Stimulated activated naive CD8-positive, alpha-beta T cell treated with anti-CD3 and anti-CD28 coated beads, Interleukin-15, Interleukin-2, amounts not matched to agents 100 ng/mL and 50 ng/mL, for 24 hours (primary cell): ENCODE measurements around the gene FSD1L.
"Not testable (repeated sequence)": the region's sequence is repeated elsewhere in the genome, so short reads cannot be mapped to it uniquely, and the experiment has no call there.

ENCODE experiments used
- H3K27ac Mint-ChIP-seq: one replicate; pipeline ENCODE4 v1.8.0; 2021; ENCODE audit warnings: mild to moderate bottlenecking, mixed read lengths
- H3K27me3 Mint-ChIP-seq: one replicate; pipeline ENCODE4 v1.8.0; 2021; ENCODE audit warnings: mixed read lengths
- H3K36me3 Mint-ChIP-seq: one replicate; pipeline ENCODE4 v1.8.0; 2021; ENCODE audit warnings: low read depth, mixed read lengths
- H3K4me1 Mint-ChIP-seq: one replicate; pipeline ENCODE4 v1.8.0; 2021; ENCODE audit warnings: low read depth, mixed read lengths
- H3K4me3 Mint-ChIP-seq: one replicate; pipeline ENCODE4 v1.8.0; 2021; ENCODE audit warnings: mild to moderate bottlenecking, mixed read lengths
- H3K9me3 Mint-ChIP-seq: one replicate; pipeline ENCODE4 v1.8.0; 2021; ENCODE audit warnings: mixed read lengths

Gene FSD1L

GRCh38 chr9:105535920-105536668 is 88.3 kb downstream of the FSD1L start:
- Mint-ChIP-seq H3K4me3 (no peak overlapping the region), H3K27ac (no peak overlapping the region), H3K27me3 (no peaks in the 10 kb centered on the region), H3K4me1 (peaks cover 30% of the 10 kb centered on the region), H3K36me3 (no peaks in the 10 kb centered on the region), H3K9me3 (no peaks in the 10 kb centered on the region)

GRCh38 chr9:105539452-105539851 is 91.6 kb downstream of the FSD1L start:
- H3K36me3 Mint-ChIP-seq, result no peaks in the 10 kb centered on the region
- no peak overlapping the region for H3K4me3 Mint-ChIP-seq
- no peak overlapping the region for H3K27ac Mint-ChIP-seq
- H3K9me3 Mint-ChIP-seq, result no peaks in the 10 kb centered on the region
- no peaks in the 10 kb centered on the region for H3K27me3 Mint-ChIP-seq
- peaks cover 32% of the 10 kb centered on the region for H3K4me1 Mint-ChIP-seq

- no peaks in the 10 kb centered on the region for H3K36me3 Mint-ChIP-seq
- no peak overlapping the region for H3K27ac Mint-ChIP-seq
- no peaks in the 10 kb centered on the region for H3K27me3 Mint-ChIP-seq
- H3K4me3 Mint-ChIP-seq, result no peak overlapping the region
- H3K4me1 Mint-ChIP-seq, result peaks cover 13% of the 10 kb centered on the region
- H3K9me3 Mint-ChIP-seq, result no peaks in the 10 kb centered on the region
Measured at GRCh38 chr9:105541838-105542237, 94.0 kb downstream of the FSD1L start.

DNA sequence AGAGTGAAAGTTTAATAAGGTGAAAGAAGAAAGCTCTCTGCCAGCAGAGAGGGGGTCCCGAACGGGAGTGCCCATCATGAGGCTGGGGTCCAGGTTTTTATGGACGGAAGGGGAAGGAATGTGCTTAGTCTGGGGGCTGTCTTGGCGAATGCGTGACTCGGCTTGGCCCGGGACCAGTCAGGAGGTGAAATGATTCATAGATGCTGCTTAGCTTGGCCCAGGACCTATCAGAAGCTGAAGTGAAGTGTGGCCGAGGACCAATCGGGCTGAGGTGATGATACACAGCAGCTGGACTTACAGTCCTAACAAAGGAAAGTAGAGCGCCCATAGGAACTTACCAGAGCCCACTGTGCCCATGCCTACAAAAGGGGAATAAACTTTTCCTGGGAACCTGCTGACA is 106.2 kb downstream of the FSD1L start:
- H3K4me1 Mint-ChIP-seq, result peaks cover 12% of the 10 kb centered on the region
- H3K27ac Mint-ChIP-seq, result no peak overlapping the region
- H3K27me3 Mint-ChIP-seq, result no peaks in the 10 kb centered on the region
- H3K4me3 Mint-ChIP-seq, result no peak overlapping the region
- no peaks in the 10 kb centered on the region for H3K9me3 Mint-ChIP-seq
- no peaks in the 10 kb centered on the region for H3K36me3 Mint-ChIP-seq

DNA sequence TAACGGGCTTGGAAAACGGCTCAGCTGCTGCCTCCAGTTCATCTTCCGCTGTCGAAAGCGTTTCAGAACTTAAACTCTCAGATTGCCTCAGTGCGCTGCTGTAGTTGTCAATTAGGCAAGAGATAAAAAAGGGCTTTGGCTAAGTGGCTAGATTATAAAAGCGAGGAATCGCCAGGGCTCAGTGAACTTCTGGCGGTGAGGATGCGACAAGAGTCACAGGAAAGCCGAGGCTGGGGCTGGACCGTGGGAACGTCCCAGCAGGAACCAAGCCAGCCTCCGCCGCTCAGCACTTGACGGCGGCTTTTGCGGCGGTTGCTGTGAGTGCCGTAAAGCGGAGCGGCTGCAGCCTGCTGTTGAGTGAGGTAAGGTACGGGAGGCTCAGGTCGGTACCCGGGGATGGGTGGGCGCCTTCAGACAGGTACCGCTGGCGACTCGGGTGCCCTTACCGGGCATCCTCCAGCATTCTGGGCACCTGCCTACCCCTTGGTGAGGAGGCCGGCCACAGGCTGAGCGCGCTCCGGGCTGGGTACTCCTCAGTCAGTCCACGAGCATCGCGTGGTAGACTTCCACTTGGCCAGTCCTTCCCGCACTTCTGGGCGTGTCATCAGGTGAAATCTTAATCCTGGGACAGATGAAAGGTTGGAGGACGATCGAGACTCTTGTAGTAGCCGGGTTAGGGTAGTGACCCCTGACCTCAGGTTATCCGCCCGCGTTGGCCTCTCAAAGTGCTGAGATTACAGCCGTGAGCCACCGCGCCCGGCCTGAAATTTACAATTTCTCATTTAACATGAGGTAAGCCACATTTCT is 110.2 kb downstream of the FSD1L start, which contains the start of gene FKTN:
FKTN (plus strand) TSS at position 328 of the 807 bp plus-strand sequence. CDS start 16,902 bp downstream, outside the sequence.
- Mint-ChIP-seq H3K27me3 (no peaks in the 10 kb centered on the region), H3K9me3 (peaks cover 11% of the 10 kb centered on the region), H3K4me1 (peaks cover 19% of the 10 kb centered on the region), H3K27ac (peak within 1 kb of the TSS; percentile 55), H3K36me3 (peaks cover 26% of the 10 kb centered on the region), H3K4me3 (peak within 1 kb of the TSS; percentile 91)

GRCh38 chr9:105572455-105572854 is 124.6 kb downstream of the FSD1L start:
- Mint-ChIP-seq H3K4me1 (no peaks in the 10 kb centered on the region), H3K36me3 (peaks cover 53% of the 10 kb centered on the region), H3K27me3 (no peaks in the 10 kb centered on the region), H3K9me3 (peaks cover 13% of the 10 kb centered on the region), H3K4me3 (no peak overlapping the region), H3K27ac (no peak overlapping the region)

DNA sequence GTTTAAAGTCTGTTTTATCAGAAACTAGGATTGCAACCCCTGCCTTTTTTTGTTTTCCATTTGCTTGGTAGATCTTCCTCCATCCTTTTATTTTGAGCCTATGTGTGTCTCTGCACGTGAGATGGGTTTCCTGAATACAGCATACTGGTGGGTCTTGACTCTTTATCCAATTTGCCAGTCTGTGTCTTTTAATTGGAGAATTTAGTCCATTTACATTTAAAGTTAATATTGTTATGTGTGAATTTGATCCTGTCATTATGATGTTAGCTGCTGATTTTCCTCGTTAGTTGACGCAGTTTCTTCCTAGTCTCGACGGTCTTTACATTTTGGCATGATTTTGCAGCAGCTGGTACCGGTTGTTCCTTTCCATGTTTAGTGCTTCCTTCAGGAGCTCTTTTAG is 132.1 kb downstream of the FSD1L start:
- H3K36me3 Mint-ChIP-seq, result peaks cover 33% of the 10 kb centered on the region
- not testable (repeated sequence) for H3K27me3 Mint-ChIP-seq, H3K4me1 Mint-ChIP-seq, H3K27ac Mint-ChIP-seq, H3K9me3 Mint-ChIP-seq, H3K4me3 Mint-ChIP-seq

DNA sequence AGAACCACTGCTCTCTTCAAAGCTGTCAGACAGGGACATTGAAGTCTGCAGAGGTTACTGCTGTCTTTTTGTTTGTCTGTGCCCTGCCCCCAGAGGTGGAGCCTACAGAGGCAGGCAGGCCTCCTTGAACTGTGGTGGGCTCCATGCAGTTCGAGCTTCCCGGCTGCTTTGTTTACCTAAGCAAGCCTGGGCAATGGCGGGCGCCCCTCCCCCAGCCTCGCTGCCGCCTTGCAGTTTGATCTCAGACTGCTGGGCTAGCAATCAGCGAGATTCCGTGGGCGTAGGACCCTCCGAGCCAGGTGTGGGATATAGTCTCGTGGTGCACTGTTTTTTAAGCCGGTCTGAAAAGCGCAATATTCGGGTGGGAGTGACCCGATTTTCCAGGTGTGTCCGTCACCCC is 133.7 kb downstream of the FSD1L start:
- H3K4me1 Mint-ChIP-seq, H3K27me3 Mint-ChIP-seq, H3K4me3 Mint-ChIP-seq, H3K9me3 Mint-ChIP-seq, H3K27ac Mint-ChIP-seq: not testable (repeated sequence)
- peaks cover 31% of the 10 kb centered on the region for H3K36me3 Mint-ChIP-seq

DNA sequence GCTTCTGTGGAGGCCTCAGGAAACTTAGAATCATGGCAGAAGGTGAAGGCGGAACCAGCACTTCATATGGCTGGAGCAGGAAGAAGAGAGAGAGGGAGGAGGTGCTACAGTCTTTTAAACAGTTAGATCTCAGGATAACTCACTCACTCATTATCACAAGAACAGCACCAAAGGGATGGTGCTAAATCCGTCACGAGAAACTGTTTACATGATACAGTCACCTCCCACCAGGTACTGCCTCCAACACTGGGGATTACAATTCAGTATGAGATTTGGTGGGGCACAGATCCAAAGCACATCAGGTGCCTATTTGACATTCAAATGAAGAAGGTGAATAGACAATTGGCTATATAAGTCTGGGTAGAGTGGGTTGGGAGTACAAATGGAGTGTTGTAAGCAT is 145.3 kb downstream of the FSD1L start:
- Mint-ChIP-seq H3K4me1 (no peaks in the 10 kb centered on the region), H3K9me3 (peaks cover 12% of the 10 kb centered on the region), H3K27ac (no peak overlapping the region), H3K36me3 (peaks cover 15% of the 10 kb centered on the region), H3K4me3 (no peak overlapping the region), H3K27me3 (no peaks in the 10 kb centered on the region)
